EH (cell line): ENCODE results near the gene RFK.
A peak's percentile ranks its signal among the peaks of the same experiment; 100 is the strongest.

Source experiments
- DNase-seq: peaks from one replicate; pipeline ENCODE4 v3.0.0-alpha.2; 2015; ENCODE audit warnings: low read depth

Gene RFK

GRCh38 chr9:76412638-76413037 lies 18.4 kb upstream of the RFK start:
- DNase-seq, result no peak

GRCh38 chr9:76405868-76406267 lies 11.6 kb upstream of the RFK start:
- peak; percentile 6 for DNase-seq

- DNase-seq, result no peak
Observed at GRCh38 chr9:76405340-76405739, 11.1 kb upstream of the RFK start.

- no peak for DNase-seq
Observed at GRCh38 chr9:76404401-76404800, 10.2 kb upstream of the RFK start.

GRCh38 chr9:76403352-76403751 lies 9.1 kb upstream of the RFK start:
- DNase-seq, result peak; percentile 85

- peak; percentile 43 for DNase-seq
Observed at GRCh38 chr9:76401580-76402354, 7.5 kb upstream of the RFK start.

GRCh38 chr9:76401176-76401575 lies 7.0 kb upstream of the RFK start:
- no peak for DNase-seq

GRCh38 chr9:76400534-76401096 lies 6.4 kb upstream of the RFK start:
- no peak for DNase-seq

- no peak for DNase-seq
Observed at GRCh38 chr9:76399856-76400255, 5.6 kb upstream of the RFK start.

- DNase-seq, result no peak
Observed at GRCh38 chr9:76396597-76396996, 2.4 kb upstream of the RFK start.

- no peak for DNase-seq
Observed at GRCh38 chr9:76396144-76396543, 1.9 kb upstream of the RFK start.

GRCh38 chr9:76395381-76395780 lies 1.2 kb upstream of the RFK start:
- no peak for DNase-seq

- peak; percentile 62 for DNase-seq
Observed at GRCh38 chr9:76394960-76395252, 680 bp upstream of the RFK start.

GRCh38 chr9:76390656-76391055 lies 3.6 kb downstream of the RFK start:
- no peak for DNase-seq

GRCh38 chr9:76379494-76379893 lies 14.7 kb downstream of the RFK start:
- DNase-seq, result no peak

- no peak for DNase-seq
Observed at GRCh38 chr9:76378367-76379073, 15.7 kb downstream of the RFK start.

- no peak for DNase-seq
Observed at GRCh38 chr9:76377791-76378190, 16.4 kb downstream of the RFK start.

GRCh38 chr9:76374783-76375559 lies 19.3 kb downstream of the RFK start:
- peak; percentile 92 for DNase-seq

- DNase-seq, result no peak
Observed at GRCh38 chr9:76373784-76374474, 20.3 kb downstream of the RFK start.

- DNase-seq, result peak; percentile 30
Observed at GRCh38 chr9:76373173-76373783, 20.9 kb downstream of the RFK start.

- DNase-seq, result no peak
Observed at GRCh38 chr9:76372336-76372735, 21.9 kb downstream of the RFK start.

GRCh38 chr9:76371901-76372300 lies 22.3 kb downstream of the RFK start:
- DNase-seq, result peak; percentile 75
